Psoas muscle (tissue), 8 donors: ENCODE results near the gene SASH1. TPM values are rescaled to one million over a fixed set of nuclear protein-coding genes. Genes with fewer than 3 reads are reported as not detected.

Experiments
- ATAC-seq, 4 donors: fragments of 200-7000 bp; cut with Tn5 transposase; one replicate each; pipeline ENCODE4 v1.9.1; 2020; ENCODE audit warnings: moderate library complexity in 3 of 4, mild to moderate bottlenecking in 2 of 4
- DNase-seq, 2 donors: peaks; one replicate each; pipeline ENCODE4 v3.0.0-alpha.2; 2020
- H3K27ac ChIP-seq: fragments of 200-600 bp; one replicate; pipeline ENCODE4 v1.8.0; 2022
- H3K27me3 ChIP-seq, 3 donors: fragments of 200-600 bp in 1 of 3; one replicate each; pipeline versions ENCODE4 v1.6.1 to v1.8.0; 2013 to 2022; ENCODE audit warnings: low read length in 2 of 3, mild to moderate bottlenecking in 2 of 3, moderate library complexity in 1 of 3; ENCODE audit not compliant: insufficient read depth in 3 of 3
- H3K36me3 ChIP-seq, 2 donors: fragments of 200-600 bp in 1 of 2; one replicate each; pipeline versions ENCODE4 v1.6.1 to v1.8.0; 2013 to 2022; ENCODE audit warnings: low read depth in 1 of 2, mild to moderate bottlenecking in 1 of 2, moderate library complexity in 1 of 2; ENCODE audit not compliant: insufficient read depth in 1 of 2
- H3K4me1 ChIP-seq: fragments of 200-600 bp; one replicate; pipeline ENCODE4 v1.8.0; 2022
- H3K4me3 ChIP-seq: fragments of 200-600 bp; one replicate; pipeline ENCODE4 v1.8.0; 2022; ENCODE audit warnings: mild to moderate bottlenecking
- H3K9me3 ChIP-seq: fragments of 200-600 bp; one replicate; pipeline ENCODE4 v1.8.0; 2022
- WGBS, 3 donors: extraction: QIAGEN DNeasy Blood & Tissue Kit; methylation state at CpG; one replicate each; pipeline versions ENCODE4 v1.1.6 to v1.1.7; 2013; 5-methylcytosine and 5-hydroxymethylcytosine counted together
- intact Hi-C, 2 donors: fragments of 100-400 bp; cut with DNase I; formaldehyde crosslinking; loops; one replicate each; pipeline versions ENCODE4 v1.11.0 to v1.14.2; 2022
- polyA plus RNA-seq, 3 donors: library from polyadenylated mRNA; stranded (reverse); fragments of 200-250 nt; gene quantifications; one replicate each; pipeline ENCODE4 v1.2.3, GENCODE V29; 2013
- total RNA-seq, 4 donors: library from RNA; stranded (reverse); fragmentation: NEBNext Ultra II Directional in 2 of 4; extraction: Animal tissue kit (Norgen Biotek cat#: 25700) in 2 of 4; gene quantifications; one replicate each; pipeline versions ENCODE4 v1.2.1 to v1.2.4, GENCODE V29; 2021 to 2023
- TF ChIP-seq, protein P1 (sequence below): fragments of 200-600 bp; IDR thresholded peaks from one replicate; pipeline ENCODE4 v1.8.0; 2022; ENCODE audit warnings: antibody characterized with exemption
- donor health status: healthy with polysubstance abuse.
- donor health status: DM: no; HTN: no; CAD: no; lungs with moderate emphysema.
- donor health status: Bipolar disorder and iron deficiency.
- donor health status: healthy.
- donor health status: DM: yes; HTN: yes; CAD: no.
- donor health status: DM: no; HTN: no; CAD: no.
- donor health status: DM: no; HTN: no; CAD: no.
- donor health status: DM: yes; HTN: yes; CAD: no.

Gene SASH1
- total and polyA plus RNA-seq, 7 donors, result 5.0 to 26.1 (median 13.0) TPM

DNA sequence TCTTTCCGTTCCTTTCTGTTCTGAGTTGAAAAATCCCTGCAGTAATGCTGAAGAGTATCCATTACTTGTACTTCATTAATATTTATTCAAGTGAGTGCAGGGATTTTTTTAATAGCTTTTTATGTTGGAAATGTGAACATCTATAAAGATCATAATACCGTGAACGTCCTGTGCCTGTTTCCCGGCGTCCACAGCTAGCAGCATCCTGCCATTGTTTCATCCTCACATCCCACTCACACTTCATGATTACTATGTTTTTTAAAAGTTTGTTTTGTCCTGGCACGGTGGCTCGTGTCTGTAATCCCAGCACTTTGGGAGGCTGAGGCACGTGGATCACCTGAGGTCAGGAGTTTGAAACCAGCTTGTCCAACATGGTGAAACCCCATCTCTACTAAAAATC is 54.3 kb downstream of the SASH1 start:
- WGBS, 3 donors, result 69 to 78% (median 76%) methylated on average over 8 of the region's 8 CpGs
- ATAC-seq, result no peak
- H3K27me3 ChIP-seq, result no peaks in the 10 kb centered on the region
- peaks cover 0 to 2% of the 10 kb centered on the region in 2 donors for H3K36me3 ChIP-seq
- H3K27ac ChIP-seq, result peak overlapping the region; percentile 17
- peaks cover 15% of the 10 kb centered on the region for H3K4me1 ChIP-seq
- TF ChIP-seq, protein P1, sequence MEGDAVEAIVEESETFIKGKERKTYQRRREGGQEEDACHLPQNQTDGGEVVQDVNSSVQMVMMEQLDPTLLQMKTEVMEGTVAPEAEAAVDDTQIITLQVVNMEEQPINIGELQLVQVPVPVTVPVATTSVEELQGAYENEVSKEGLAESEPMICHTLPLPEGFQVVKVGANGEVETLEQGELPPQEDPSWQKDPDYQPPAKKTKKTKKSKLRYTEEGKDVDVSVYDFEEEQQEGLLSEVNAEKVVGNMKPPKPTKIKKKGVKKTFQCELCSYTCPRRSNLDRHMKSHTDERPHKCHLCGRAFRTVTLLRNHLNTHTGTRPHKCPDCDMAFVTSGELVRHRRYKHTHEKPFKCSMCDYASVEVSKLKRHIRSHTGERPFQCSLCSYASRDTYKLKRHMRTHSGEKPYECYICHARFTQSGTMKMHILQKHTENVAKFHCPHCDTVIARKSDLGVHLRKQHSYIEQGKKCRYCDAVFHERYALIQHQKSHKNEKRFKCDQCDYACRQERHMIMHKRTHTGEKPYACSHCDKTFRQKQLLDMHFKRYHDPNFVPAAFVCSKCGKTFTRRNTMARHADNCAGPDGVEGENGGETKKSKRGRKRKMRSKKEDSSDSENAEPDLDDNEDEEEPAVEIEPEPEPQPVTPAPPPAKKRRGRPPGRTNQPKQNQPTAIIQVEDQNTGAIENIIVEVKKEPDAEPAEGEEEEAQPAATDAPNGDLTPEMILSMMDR, result no peak
- H3K9me3 ChIP-seq, result no peaks in the 10 kb centered on the region
- H3K4me3 ChIP-seq, result no peak overlapping the region
- no peak for DNase-seq
- intact Hi-C loops, result loop anchor here in 1 of 2 donors (10.0 kb wide), 1 partner anchor 52 kb away; the partner anchor contains the start of gene SASH1

GRCh38 chr6:148398244-148398643 is 55.6 kb downstream of the SASH1 start:
- Histone ChIP-seq H3K4me3 (no peak overlapping the region), H3K27ac (peak overlapping the region; percentile 21), H3K36me3 (no peaks in the 10 kb centered on the region), H3K4me1 (peaks cover 15% of the 10 kb centered on the region), H3K9me3 (no peaks in the 10 kb centered on the region), H3K27me3 (no peaks in the 10 kb centered on the region)
- DNase-seq (no peak), ATAC-seq (no peak)
- intact Hi-C loops, result loop anchor here in 1 of 2 donors (10.0 kb wide), 1 partner anchor 53 kb away; the partner anchor contains the start of gene SASH1
- TF ChIP-seq, protein P1, result no peak
- 44 to 82% (median 72%) methylated on average over 6 of the region's 6 CpGs for WGBS, 3 donors

DNA sequence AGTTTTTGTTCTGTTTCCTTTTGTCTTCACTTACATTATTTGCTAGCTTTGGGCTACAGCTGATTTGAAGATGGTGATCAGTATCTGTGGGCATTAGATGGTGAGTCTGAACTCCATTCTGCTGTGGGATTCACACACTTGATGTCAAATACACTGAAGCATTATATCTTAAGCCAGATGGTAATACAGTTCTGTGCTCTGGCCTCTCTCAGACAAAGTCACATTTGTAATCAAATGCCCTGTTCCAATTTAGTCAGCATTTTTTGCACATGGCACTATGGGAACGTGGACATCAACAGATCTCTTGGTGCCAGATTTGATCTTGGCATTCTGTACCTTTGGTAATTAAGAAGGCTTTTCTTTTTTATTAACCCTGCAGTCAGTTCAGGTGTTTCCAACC is 56.0 kb downstream of the SASH1 start:
- Histone ChIP-seq H3K9me3 (no peaks in the 10 kb centered on the region), H3K36me3 (no peaks in the 10 kb centered on the region), H3K4me1 (peaks cover 15% of the 10 kb centered on the region), H3K27me3 (no peaks in the 10 kb centered on the region), H3K4me3 (no peak overlapping the region), H3K27ac (peak overlapping the region; percentile 21)
- intact Hi-C loops, result loop anchor here in 1 of 2 donors (10.0 kb wide), 1 partner anchor 54 kb away; the partner anchor contains the start of gene SASH1
- TF ChIP-seq, protein P1, result no peak
- WGBS, 3 donors, result 12 to 28% (median 23%) methylated on average over 1 of the region's 1 CpG
- no peak for DNase-seq
- no peak for ATAC-seq

DNA sequence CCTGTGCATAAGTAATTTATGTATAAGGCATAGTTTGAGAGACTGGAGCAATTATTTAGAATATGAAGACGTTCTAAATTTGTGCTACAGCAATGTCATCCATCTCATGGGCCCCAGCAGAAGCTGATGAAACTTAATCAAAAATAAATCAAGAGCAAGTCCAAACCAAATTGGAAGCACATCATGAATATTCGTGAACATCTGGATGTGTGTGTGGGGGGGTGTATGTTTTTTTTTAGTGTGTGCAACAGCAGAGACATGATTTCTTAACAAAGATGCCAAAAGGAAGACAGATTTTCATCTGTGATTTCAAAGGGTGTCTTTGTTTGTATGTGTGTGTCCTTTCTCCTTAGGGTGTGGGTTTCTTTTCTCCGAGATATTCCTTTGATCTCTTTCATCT is 58.9 kb downstream of the SASH1 start:
- no peak for DNase-seq
- H3K36me3 ChIP-seq, result no peaks in the 10 kb centered on the region
- TF ChIP-seq, protein P1, result no peak
- no peak overlapping the region for H3K27ac ChIP-seq
- H3K27me3 ChIP-seq, result no peaks in the 10 kb centered on the region
- no peak overlapping the region for H3K4me3 ChIP-seq
- peak in 1 of 4 donors; percentile 26 for ATAC-seq
- 43 to 60% (median 44%) methylated on average over 3 of the region's 3 CpGs for WGBS, 3 donors
- H3K4me1 ChIP-seq, result peaks cover 2% of the 10 kb centered on the region
- intact Hi-C loops, result no loop called here
- H3K9me3 ChIP-seq, result no peaks in the 10 kb centered on the region

DNA sequence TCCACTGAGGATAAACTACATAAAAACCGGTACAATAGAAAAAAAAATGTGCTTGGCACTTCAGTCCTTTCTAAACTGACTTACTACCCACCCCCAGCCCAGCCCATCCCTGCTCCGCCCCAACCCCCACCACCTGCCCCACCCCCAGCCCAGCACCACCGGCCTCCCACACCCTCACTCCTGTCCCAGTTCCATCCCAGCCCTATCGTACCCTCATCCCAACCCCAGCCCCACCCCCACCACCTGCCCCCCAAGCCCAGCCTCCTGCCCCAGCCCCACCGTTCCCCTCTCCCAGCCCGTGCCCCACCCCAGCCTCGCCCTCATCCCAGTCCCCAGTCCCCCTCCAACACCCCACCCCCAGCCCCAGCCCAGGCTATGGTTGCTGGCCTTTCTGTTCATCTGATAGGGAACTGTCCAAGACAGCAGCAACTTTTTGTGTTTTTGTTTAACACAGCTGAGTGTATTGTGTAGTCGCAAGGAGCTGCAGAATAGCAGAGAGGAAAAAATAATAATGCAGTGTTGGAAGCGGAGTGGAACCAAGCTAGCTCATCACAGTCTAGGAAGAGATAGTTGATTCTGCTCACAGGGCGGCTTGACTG is 61.9 kb downstream of the SASH1 start:
- 79 to 81% (median 79%) methylated on average over 9 to 10 of the region's 10 CpGs for WGBS, 3 donors
- TF ChIP-seq, protein P1, result no peak
- no peaks in the 10 kb centered on the region for H3K4me1 ChIP-seq
- no peaks in the 10 kb centered on the region for H3K9me3 ChIP-seq
- ATAC-seq (no peak), DNase-seq (no peak)
- H3K27me3 ChIP-seq, result no peaks in the 10 kb centered on the region
- intact Hi-C loops, result no loop called here
- H3K4me3 ChIP-seq, result no peak overlapping the region
- H3K36me3 ChIP-seq, result no peaks in the 10 kb centered on the region
- H3K27ac ChIP-seq, result no peak overlapping the region
